Posterior cingulate gyrus (tissue), 11 donors: Measurements from ENCODE around the gene DDI1.

ENCODE experiments used
- DNase-seq, 10 donors: peaks; one replicate each; pipeline versions ENCODE4 v3.0.0 to v3.0.0-alpha.2; 2020 to 2021; ENCODE audit warnings: mixed read lengths in 3 of 10
- intact Hi-C: fragments of 100-400 bp; cut with DNase I; formaldehyde crosslinking; loops from one replicate; pipeline ENCODE4 v1.15.1; 2023

DDI1 gene

GRCh38 chr11:104073950-104074705, 37.7 kb downstream of the DDI1 start:
- intact Hi-C loops: no loop called here
- peak in 3 of 10 donors; percentile 17 to 75 (median 43) for DNase-seq

- no peak for DNase-seq
- intact Hi-C loops: no loop called here
Observed at GRCh38 chr11:104075091-104075490, 38.7 kb downstream of the DDI1 start.

- DNase-seq: no peak
- intact Hi-C loops: no loop called here
Observed at GRCh38 chr11:104075706-104076105, 39.3 kb downstream of the DDI1 start.

- intact Hi-C loops: no loop called here
- no peak for DNase-seq
Observed at GRCh38 chr11:104076455-104076854, 40.0 kb downstream of the DDI1 start.

- intact Hi-C loops: no loop called here
- no peak for DNase-seq
Observed at GRCh38 chr11:104078245-104078644, 41.8 kb downstream of the DDI1 start.

GRCh38 chr11:104078995-104079394, 42.6 kb downstream of the DDI1 start:
- intact Hi-C loops: no loop called here
- DNase-seq: no peak

- no peak for DNase-seq
- intact Hi-C loops: no loop called here
Observed at GRCh38 chr11:104086621-104087020, 50.2 kb downstream of the DDI1 start.
